ENCODE measurements around the gene SARDH.

DNA sequence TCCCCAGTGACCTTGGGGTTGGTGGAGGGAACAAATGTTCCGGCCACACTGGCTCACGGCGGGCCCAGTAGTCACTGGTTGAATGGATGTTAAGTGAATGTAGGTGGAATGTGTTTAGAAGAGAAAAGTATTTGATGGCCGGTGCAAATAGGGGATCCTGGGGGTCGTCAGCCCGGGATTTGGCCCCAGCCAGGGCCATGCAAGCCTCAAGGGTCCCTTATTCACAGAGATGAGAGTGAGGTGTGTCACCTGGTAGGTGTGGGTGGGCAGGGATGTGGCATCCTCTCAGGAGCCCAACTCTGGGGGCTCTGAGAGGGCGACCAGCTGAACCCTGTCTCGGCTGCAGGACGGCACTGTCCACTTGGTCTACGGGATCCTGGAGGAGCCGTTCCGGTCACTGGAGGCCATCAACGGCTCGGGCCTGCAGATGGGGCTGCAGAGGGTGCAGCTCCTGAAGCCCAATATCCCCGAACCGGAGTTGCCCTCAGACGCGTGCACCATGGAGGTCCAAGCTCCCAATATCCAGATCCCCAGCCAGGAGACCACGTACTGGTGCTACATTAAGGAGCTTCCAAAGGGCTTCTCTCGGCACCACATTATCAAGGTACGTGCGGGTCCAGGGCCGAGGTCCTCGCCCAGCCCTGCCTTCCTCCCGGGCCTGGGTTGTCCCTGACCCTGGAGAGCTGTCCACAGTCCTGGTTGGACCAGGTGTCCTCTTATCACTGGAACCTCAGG lies 96.1 kb downstream of the SARDH start:
- TF ChIP-seq POLR2AphosphoS5 (IDR thresholded peaks at IDR 0.05; ENCODE audit: low read depth, low read length) (no peak), PRPF4 (IDR thresholded peaks at IDR 0.05; ENCODE audit: low read depth, low read length, poor library complexity, severe bottlenecking) (no peak), EZH2 (conservative IDR thresholded peaks at IDR 0.05; ENCODE audit: low read depth, low read length) (no peak), FOXP1 (IDR thresholded peaks at IDR 0.05) (no peak), FOXP1 (CRISPR knock-in tag; IDR thresholded peaks at IDR 0.05) (no peak)
- TF ChIP-seq, protein P1, sequence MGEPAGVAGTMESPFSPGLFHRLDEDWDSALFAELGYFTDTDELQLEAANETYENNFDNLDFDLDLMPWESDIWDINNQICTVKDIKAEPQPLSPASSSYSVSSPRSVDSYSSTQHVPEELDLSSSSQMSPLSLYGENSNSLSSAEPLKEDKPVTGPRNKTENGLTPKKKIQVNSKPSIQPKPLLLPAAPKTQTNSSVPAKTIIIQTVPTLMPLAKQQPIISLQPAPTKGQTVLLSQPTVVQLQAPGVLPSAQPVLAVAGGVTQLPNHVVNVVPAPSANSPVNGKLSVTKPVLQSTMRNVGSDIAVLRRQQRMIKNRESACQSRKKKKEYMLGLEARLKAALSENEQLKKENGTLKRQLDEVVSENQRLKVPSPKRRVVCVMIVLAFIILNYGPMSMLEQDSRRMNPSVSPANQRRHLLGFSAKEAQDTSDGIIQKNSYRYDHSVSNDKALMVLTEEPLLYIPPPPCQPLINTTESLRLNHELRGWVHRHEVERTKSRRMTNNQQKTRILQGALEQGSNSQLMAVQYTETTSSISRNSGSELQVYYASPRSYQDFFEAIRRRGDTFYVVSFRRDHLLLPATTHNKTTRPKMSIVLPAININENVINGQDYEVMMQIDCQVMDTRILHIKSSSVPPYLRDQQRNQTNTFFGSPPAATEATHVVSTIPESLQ (CRISPR knock-in tag; conservative IDR thresholded peaks at IDR 0.05), result no peak
- TF ChIP-seq, protein P2, sequence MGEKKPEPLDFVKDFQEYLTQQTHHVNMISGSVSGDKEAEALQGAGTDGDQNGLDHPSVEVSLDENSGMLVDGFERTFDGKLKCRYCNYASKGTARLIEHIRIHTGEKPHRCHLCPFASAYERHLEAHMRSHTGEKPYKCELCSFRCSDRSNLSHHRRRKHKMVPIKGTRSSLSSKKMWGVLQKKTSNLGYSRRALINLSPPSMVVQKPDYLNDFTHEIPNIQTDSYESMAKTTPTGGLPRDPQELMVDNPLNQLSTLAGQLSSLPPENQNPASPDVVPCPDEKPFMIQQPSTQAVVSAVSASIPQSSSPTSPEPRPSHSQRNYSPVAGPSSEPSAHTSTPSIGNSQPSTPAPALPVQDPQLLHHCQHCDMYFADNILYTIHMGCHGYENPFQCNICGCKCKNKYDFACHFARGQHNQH (CRISPR knock-in tag; IDR thresholded peaks at IDR 0.05), result no peak
- TF ChIP-seq, protein P3, sequence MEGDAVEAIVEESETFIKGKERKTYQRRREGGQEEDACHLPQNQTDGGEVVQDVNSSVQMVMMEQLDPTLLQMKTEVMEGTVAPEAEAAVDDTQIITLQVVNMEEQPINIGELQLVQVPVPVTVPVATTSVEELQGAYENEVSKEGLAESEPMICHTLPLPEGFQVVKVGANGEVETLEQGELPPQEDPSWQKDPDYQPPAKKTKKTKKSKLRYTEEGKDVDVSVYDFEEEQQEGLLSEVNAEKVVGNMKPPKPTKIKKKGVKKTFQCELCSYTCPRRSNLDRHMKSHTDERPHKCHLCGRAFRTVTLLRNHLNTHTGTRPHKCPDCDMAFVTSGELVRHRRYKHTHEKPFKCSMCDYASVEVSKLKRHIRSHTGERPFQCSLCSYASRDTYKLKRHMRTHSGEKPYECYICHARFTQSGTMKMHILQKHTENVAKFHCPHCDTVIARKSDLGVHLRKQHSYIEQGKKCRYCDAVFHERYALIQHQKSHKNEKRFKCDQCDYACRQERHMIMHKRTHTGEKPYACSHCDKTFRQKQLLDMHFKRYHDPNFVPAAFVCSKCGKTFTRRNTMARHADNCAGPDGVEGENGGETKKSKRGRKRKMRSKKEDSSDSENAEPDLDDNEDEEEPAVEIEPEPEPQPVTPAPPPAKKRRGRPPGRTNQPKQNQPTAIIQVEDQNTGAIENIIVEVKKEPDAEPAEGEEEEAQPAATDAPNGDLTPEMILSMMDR (CRISPR knock-in tag; IDR thresholded peaks at IDR 0.05), result no peak
